HUES64 (cell line): Measurements from ENCODE around the gene GPHN.
"Not testable (repeated sequence)": the region's sequence is repeated elsewhere in the genome, so short reads cannot be mapped to it uniquely, and the experiment has no call there.

Source experiments
- H3K27ac ChIP-seq: 2 replicates; pipeline ENCODE4 v1.7.0; 2013; ENCODE audit warnings: low read depth, low read length, inconsistent platforms
- H3K27me3 ChIP-seq: 2 replicates; pipeline ENCODE4 v1.6.1; 2013; ENCODE audit warnings: mild to moderate bottlenecking, low read length; ENCODE audit not compliant: insufficient read depth
- H3K36me3 ChIP-seq: 2 replicates; pipeline ENCODE4 v1.6.1; 2013; ENCODE audit warnings: mild to moderate bottlenecking, low read length; ENCODE audit not compliant: insufficient read depth
- H3K4me1 ChIP-seq: 2 replicates; pipeline ENCODE4 v1.6.1; 2013; ENCODE audit warnings: mild to moderate bottlenecking, low read length, moderate library complexity; ENCODE audit not compliant: insufficient read depth
- H3K4me3 ChIP-seq: 2 replicates; pipeline ENCODE4 v1.5.1; 2013; ENCODE audit warnings: mild to moderate bottlenecking, low read length, moderate library complexity
- H3K9ac ChIP-seq: 2 replicates; pipeline ENCODE4 v1.6.1; 2013; ENCODE audit warnings: mild to moderate bottlenecking, low read depth, low read length
- H3K9me3 ChIP-seq: 2 replicates; pipeline ENCODE4 v1.6.1; 2013; ENCODE audit warnings: low read depth, low read length; ENCODE audit not compliant: insufficient read depth
- WGBS: fragments of 150-250, 120-280 bp; methylation state at CpG from one replicate; pipeline ENCODE4 v1.1.7; 2013; ENCODE audit warnings: missing lambda C conversion rate; 5-methylcytosine and 5-hydroxymethylcytosine counted together

Gene GPHN

DNA sequence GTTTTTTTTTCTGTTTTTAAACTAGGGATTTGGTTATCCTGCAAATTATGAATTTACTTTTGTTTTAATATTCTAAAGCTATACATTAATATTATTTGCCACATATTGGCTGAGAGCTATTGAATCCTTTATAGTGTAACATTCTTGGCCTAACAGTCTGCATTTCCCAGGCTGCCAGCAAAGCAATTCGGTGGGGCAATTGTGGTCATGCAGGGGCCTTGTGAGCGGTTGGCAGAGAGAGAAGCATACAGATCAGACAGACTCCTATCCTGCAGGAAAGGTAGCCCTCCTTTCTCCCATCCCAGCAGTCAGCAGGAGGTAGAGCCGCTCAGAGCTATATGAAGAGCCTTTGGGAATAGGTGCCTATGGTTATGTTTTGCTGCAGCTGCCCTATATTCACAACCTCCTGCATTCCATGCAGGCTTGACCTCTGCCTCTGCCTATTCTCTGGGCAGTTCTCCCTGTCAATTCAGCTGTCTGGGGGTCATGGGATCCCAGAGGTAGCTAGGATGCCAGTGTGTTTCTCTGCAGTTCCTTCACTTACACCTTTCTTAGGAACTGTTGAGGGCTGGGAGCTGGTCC, 144.7 kb downstream of the GPHN start:
- Histone ChIP-seq H3K9me3 (peaks cover 17% of the 10 kb centered on the region; the same call in 1 of the 2 replicates), H3K36me3 (no peaks in the 10 kb centered on the region), H3K4me3 (no peak overlapping the region), H3K27ac (peak overlapping the region; percentile 12; the same call in 1 of the 2 replicates), H3K4me1 (peaks cover 6% of the 10 kb centered on the region), H3K9ac (peak overlapping the region; percentile 24; the same call in 1 of the 2 replicates), H3K27me3 (no peaks in the 10 kb centered on the region)
- 84% methylated on average over 2 of the region's 3 CpGs for WGBS

DNA sequence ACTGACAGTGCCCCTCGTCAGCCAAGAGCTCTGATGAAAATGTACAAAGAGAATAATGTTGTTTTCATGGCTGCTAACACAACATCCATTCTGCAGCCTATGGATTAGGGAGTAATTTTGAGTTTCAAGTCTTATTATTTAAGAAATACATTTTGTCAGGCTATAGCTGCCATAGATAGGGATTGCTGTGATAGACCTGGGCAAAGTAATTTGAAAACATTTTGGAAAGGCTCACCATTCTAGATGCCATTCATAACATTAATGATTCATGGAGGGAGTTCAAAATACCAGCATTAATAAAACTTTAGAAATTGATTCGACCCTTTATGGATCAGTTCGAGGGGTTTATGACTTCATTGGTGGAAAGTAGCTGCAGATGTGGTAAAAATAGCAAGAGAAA, 149.8 kb downstream of the GPHN start:
- H3K4me3 ChIP-seq = no peak overlapping the region
- H3K4me1 ChIP-seq = peaks cover 2% of the 10 kb centered on the region
- peaks cover 18% of the 10 kb centered on the region; the same call in 1 of the 2 replicates for H3K9me3 ChIP-seq
- no peak overlapping the region for H3K27ac ChIP-seq
- WGBS = 87% methylated on average over 3 of the region's 3 CpGs
- no peaks in the 10 kb centered on the region for H3K27me3 ChIP-seq
- H3K36me3 ChIP-seq = no peaks in the 10 kb centered on the region
- H3K9ac ChIP-seq = no peak overlapping the region

DNA sequence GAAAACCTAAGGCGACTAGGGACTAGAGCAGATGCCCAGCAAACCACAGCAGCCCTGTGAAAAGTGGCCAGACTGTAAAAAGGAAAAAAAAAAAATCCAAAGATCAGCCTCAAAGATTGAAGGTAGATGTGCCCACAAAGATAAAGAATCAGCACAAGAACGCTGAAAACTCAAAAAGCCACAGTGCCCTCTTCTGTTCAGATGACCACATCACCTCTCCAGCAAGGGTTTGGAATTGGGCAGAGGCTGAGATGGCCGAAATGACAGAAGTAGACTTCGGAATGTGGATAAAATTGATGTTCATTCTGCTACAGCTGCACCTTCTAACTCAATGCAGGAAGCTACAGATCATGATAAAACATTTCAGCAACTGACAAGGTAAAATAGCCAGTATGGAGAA, 154.4 kb downstream of the GPHN start:
- Histone ChIP-seq H3K27ac (no peak overlapping the region), H3K27me3 (no peaks in the 10 kb centered on the region), H3K9me3 (peaks cover 4% of the 10 kb centered on the region; the same call in 1 of the 2 replicates), H3K4me1 (no peaks in the 10 kb centered on the region), H3K4me3 (no peak overlapping the region), H3K9ac (no peak overlapping the region), H3K36me3 (no peaks in the 10 kb centered on the region)
- WGBS = 79% methylated on average over 4 of the region's 4 CpGs

DNA sequence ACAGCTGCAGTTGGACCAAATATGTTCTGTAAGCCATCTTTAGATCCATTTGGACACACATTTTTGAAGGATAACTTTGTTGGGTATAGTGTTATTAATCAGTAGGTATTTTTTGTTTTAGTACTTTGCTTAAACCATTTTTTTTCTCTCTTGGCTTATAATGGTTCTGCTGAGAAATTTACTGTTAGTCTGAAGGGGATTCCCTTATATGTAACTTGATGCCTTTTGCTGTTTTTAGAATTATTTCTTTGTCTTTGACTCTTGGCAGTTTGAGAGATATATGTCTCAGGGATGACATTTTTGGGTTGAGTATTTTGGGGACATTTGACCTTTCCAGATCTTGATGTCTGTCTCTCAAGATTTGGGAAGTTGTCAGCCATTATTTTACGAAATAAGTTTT, 169.8 kb downstream of the GPHN start:
- Histone ChIP-seq H3K27ac (no peak overlapping the region), H3K36me3 (no peaks in the 10 kb centered on the region), H3K9me3 (peaks cover 25% of the 10 kb centered on the region; the same call in 1 of the 2 replicates), H3K27me3 (no peaks in the 10 kb centered on the region), H3K9ac (no peak overlapping the region), H3K4me3 (no peak overlapping the region), H3K4me1 (no peaks in the 10 kb centered on the region)
- WGBS = no CpG with 5 or more reads among the region's 1 CpG

DNA sequence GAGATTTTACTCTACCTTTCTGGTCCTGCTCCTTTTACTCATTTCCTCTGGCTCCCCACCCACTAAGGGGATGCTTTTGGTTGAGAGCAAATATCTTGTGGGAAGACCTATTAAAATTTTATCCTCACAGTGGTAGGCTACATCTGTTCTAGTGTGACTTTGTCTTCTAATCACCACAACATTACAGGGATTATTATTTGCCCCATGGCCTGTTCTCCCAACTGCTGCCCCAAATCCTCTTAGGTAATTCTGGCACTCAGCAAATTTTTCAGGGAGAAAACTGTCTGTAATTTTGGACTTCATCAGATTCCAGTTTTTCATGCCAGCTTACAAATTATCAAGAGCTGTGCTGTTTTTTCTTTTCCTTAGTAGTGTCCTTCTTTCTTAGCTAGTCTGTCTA, 172.3 kb downstream of the GPHN start:
- Histone ChIP-seq H3K9me3 (peaks cover 30% of the 10 kb centered on the region; the same call in 1 of the 2 replicates), H3K27me3 (no peaks in the 10 kb centered on the region), H3K9ac (no peak overlapping the region), H3K4me1 (no peaks in the 10 kb centered on the region), H3K27ac (no peak overlapping the region), H3K4me3 (no peak overlapping the region), H3K36me3 (no peaks in the 10 kb centered on the region)

DNA sequence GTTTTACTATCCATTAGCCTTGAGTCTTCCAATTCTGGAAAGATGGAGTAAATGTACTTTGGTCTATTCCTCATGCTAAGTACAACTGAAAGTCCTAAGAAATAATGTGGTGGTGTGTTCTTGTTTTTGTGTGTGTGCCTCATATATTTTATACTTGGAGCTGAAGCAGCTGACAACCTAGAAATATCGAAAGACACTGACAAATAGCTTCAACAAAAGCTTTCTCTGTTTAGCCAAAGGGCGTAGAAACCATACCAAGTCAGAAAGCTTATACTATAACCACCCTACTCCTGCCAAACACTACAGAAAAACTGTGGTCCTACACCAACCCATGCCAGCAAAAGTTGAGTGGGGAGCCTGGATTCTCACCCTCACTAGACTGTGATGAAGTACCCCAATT, 188.4 kb downstream of the GPHN start:
- WGBS = 94% methylated on average over 2 of the region's 2 CpGs
- no peaks in the 10 kb centered on the region for H3K9me3 ChIP-seq
- H3K4me1 ChIP-seq = no peaks in the 10 kb centered on the region
- H3K9ac ChIP-seq = no peak overlapping the region
- no peaks in the 10 kb centered on the region for H3K36me3 ChIP-seq
- no peaks in the 10 kb centered on the region for H3K27me3 ChIP-seq
- no peak overlapping the region for H3K27ac ChIP-seq
- no peak overlapping the region for H3K4me3 ChIP-seq

DNA sequence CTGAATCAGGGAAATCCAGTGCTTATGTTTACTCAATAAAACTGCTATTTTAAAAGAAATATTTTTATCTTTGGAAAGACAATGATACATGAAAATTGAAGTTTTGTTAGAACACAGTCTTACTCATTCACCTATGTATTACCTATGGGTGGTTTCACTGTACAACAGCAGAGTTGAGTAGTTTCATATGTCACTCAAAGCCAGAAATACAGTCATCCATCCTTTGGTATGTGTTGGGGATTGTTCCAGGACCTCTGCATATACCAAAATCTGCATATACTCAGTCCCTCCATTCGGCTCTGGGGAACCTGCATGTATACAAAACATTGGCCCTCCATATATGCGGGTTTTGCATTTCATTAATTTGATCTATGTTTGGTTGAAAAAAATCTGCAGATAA, 190.6 kb downstream of the GPHN start:
- H3K9me3 ChIP-seq = no peaks in the 10 kb centered on the region
- no peaks in the 10 kb centered on the region for H3K4me1 ChIP-seq
- H3K36me3 ChIP-seq = no peaks in the 10 kb centered on the region
- no peaks in the 10 kb centered on the region for H3K27me3 ChIP-seq
- H3K4me3 ChIP-seq = no peak overlapping the region
- WGBS = 96% methylated on average over 1 of the region's 2 CpGs
- no peak overlapping the region for H3K27ac ChIP-seq
- no peak overlapping the region for H3K9ac ChIP-seq

DNA sequence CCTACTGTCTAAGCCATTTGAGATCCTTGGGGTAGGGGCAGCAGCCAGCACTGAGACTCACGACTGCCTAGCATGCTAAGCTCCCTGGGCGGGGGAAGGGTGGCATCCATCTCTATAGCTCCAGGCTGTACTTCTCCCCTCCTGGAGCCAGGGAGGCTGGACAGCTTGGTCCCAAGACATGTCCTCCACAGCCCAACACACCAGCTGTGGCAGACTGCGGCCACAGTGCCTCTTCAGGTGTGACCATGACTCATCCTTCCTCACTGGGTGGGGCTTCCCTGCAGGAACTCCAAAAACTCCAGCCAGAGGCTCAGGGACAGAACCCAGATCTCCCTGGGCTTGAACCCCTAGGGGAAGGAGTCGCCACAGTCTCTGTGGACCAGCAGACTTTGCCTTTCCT, 193.9 kb downstream of the GPHN start:
- Histone ChIP-seq H3K27me3 (no peaks in the 10 kb centered on the region), H3K4me1 (no peaks in the 10 kb centered on the region)
- WGBS = 89% methylated on average over 4 of the region's 4 CpGs

DNA sequence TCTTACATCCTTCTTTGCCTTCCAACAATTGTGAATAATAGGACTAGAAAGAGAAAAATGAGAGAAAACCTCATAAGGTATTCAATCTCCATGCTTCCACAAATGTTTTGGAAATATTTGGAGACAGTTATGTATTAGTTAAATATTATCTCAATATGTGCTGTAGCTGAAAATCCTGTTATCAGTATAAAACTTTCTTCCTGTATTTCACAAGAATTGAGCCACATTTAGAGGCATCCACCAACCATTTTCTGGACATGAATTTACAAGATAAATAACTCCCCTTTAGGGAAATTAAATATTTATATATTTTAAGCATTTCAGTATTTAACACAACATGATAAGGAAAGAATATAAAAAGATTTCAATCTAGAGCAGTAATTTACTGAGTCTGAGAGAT, 200.3 kb downstream of the GPHN start:
- Histone ChIP-seq H3K9me3 (no peaks in the 10 kb centered on the region), H3K27me3 (no peaks in the 10 kb centered on the region), H3K36me3 (no peaks in the 10 kb centered on the region), H3K9ac (no peak overlapping the region), H3K4me3 (no peak overlapping the region), H3K4me1 (no peaks in the 10 kb centered on the region), H3K27ac (no peak overlapping the region)

More for the DNA sequence above, 193.9 kb downstream of the GPHN start:
- Histone ChIP-seq H3K27ac (no peak overlapping the region), H3K9ac (no peak overlapping the region), H3K4me3 (no peak overlapping the region), H3K36me3 (no peaks in the 10 kb centered on the region), H3K9me3 (no peaks in the 10 kb centered on the region)

DNA sequence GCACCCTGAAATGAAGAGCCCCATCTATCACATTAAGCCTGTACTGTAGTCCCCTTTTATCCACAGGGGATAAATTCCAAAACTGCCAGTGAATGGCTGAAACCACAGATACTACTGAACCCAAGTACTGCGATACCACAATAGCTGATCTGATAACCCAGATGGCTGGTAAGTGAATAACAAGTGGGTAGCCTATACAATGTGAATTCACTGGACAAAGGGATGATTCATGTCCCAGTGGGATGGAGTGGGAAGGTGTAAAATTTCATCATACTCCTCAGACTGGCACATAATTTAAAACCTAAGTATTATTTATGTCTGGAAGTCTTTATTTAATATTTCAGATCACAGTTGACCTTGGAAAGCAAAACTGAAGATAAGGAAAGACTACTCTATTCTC, 201.3 kb downstream of the GPHN start:
- WGBS = 87% methylated on average over 1 of the region's 1 CpG

DNA sequence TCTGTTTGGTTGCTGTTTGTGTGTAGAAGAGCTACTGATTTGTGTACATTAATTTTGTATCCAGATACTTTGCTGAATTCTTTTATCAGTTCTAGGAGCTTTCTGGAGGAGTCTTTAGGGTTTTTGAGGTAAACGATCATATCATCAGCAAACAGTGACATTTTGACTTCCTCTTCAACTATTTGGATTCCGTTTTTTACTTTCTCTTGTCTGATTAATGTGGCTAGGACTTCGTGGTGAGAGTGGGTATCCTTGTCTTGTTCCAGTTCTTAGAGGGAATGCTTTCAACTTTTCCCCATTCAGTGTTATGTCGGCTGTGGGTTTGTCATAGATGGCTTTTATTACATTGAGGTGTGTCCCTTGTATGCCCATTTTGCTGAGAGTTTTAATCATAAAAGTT, 206.3 kb downstream of the GPHN start:
- not testable (repeated sequence) for H3K9ac ChIP-seq, H3K4me1 ChIP-seq, H3K36me3 ChIP-seq, H3K27ac ChIP-seq, H3K9me3 ChIP-seq, H3K4me3 ChIP-seq, H3K27me3 ChIP-seq
- WGBS = 92% methylated on average over 3 of the region's 4 CpGs

More for the DNA sequence above, 201.3 kb downstream of the GPHN start:
- Histone ChIP-seq H3K4me1 (no peaks in the 10 kb centered on the region), H3K27me3 (no peaks in the 10 kb centered on the region), H3K9me3 (no peaks in the 10 kb centered on the region), H3K27ac (no peak overlapping the region), H3K9ac (no peak overlapping the region), H3K36me3 (no peaks in the 10 kb centered on the region), H3K4me3 (no peak overlapping the region)

DNA sequence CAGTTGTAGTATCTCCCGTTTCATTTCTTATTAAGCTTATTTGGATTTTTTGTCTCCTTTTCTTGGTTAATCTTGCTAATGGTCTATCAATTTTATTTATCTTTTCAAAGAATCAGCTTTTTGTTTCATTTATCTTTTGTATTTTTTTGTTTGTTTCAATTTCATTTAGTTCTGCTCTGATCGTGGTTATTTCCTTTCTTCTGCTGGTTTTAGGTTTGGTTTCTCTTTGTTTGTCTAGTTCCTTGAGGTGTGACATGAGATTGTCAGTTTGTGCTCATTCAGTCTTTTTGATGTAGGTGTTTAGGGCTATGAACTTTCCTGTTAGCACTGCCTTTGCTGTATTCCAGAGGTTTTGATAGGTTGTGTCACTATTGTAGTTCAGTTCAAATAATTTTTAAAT, 207.4 kb downstream of the GPHN start:
- not testable (repeated sequence) for H3K27me3 ChIP-seq, H3K27ac ChIP-seq, H3K4me1 ChIP-seq, H3K9me3 ChIP-seq, H3K36me3 ChIP-seq, H3K9ac ChIP-seq, H3K4me3 ChIP-seq
- WGBS = 84% methylated on average over 2 of the region's 2 CpGs
